Prostate gland (tissue), 2 donors: ENCODE measurements around the gene IGDCC3. TPM values are rescaled to one million over a fixed set of nuclear protein-coding genes. Genes with fewer than 3 reads are reported as not detected.

Experiments
- DNase-seq: peaks from one replicate; pipeline ENCODE4 v3.0.0-alpha.2; 2019; ENCODE audit warnings: low spot score
- H3K27ac ChIP-seq, 2 donors: fragments of 200-600 bp; sonication (generic); 2 replicates each; pipeline ENCODE4 v1.5.1; 2017 to 2019
- H3K27me3 ChIP-seq: fragments of 200-600 bp; sonication (generic); replicated peaks from 2 replicates; pipeline ENCODE4 v1.5.1; 2019; ENCODE audit not compliant: insufficient read depth
- H3K36me3 ChIP-seq, 2 donors: fragments of 200-600 bp; sonication (generic); 1 replicate in 1 of 2; 2 replicates in 1 of 2; pipeline versions ENCODE4 v1.5.1 to v1.8.1; 2017 to 2019
- H3K4me1 ChIP-seq: fragments of 200-600 bp; sonication (generic); replicated peaks from 2 replicates; pipeline ENCODE4 v1.5.1; 2019
- H3K4me3 ChIP-seq, 2 donors: fragments of 200-600 bp; sonication (generic); 2 replicates each; pipeline ENCODE4 v1.5.1; 2017 to 2019
- H3K9me3 ChIP-seq: fragments of 200-600 bp; sonication (generic); 2 replicates; pipeline ENCODE4 v1.5.1; 2017
- POLR2A ChIP-seq: fragments of 450-650 bp; IDR thresholded peaks from one replicate; pipeline ENCODE4 v1.6.1; 2016; ENCODE audit warnings: antibody characterized with exemption, mild to moderate bottlenecking
- POLR2AphosphoS5 ChIP-seq: sonication (generic); formaldehyde crosslinking; IDR thresholded peaks from one replicate; pipeline ENCODE4 v1.6.1; 2017; ENCODE audit warnings: antibody characterized with exemption
- whole genome bisulfite sequencing: methylation state at CpG from one replicate; pipeline ENCODE4 v1.1.5; 2018; 5-methylcytosine and 5-hydroxymethylcytosine counted together
- intact Hi-C: fragments of 100-400 bp; cut with DNase I; formaldehyde crosslinking; loops from one replicate; pipeline ENCODE4 v1.14.2; 2022
- total RNA-seq, 2 donors: library from RNA; depleted of rRNA; stranded (reverse); fragments of >200 nt; gene quantifications; one replicate each; pipeline ENCODE4 v1.1.0, GENCODE V29; 2016
- TF ChIP-seq, protein P1 (sequence below), 4 experiments: fragments of 200-600 bp in 2 of 4; fragments of 450-650 bp in 2 of 4; sonication (generic) in 2 of 4; IDR thresholded peaks; 1 replicate in 3 of 4; 2 replicates in 1 of 4; pipeline ENCODE4 v1.5.1; 2016 to 2019; ENCODE audit warnings: antibody characterized with exemption in 4 of 4, mild to moderate bottlenecking in 2 of 4, moderate library complexity in 2 of 4

The IGDCC3 gene
- total RNA-seq, 2 donors from 2014 or later, result 0.05 to 2.7 TPM

DNA sequence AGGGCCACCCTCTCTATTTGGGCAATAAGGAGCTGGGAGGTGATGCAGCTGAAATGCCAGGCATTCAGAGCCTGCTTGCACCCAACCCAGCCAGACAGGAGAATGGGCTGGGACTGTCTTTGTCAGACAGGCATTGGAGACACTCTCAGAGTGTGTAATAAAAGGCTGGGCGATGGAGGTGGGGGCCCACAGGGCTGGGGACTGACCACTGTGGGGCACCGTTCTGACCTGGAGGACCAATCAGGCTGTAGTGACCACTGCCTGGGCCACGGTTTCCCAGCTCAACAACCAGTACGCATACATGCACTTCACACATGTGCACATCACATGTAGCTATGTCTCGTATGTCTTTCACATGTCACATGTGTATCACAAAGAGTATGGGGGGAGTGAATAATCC lies 5.7 kb upstream of the IGDCC3 start:
- Histone ChIP-seq H3K4me1 (peaks cover 5% of the 10 kb centered on the region), H3K4me3 (no peak overlapping the region), H3K36me3 (no peaks in the 10 kb centered on the region), H3K9me3 (no peaks in the 10 kb centered on the region), H3K27me3 (no peaks in the 10 kb centered on the region), H3K27ac (no peak overlapping the region)
- WGBS, result 92% methylated on average over 5 of the region's 5 CpGs
- DNase-seq, result no peak
- intact Hi-C loops, result no loop called here
- TF ChIP-seq POLR2AphosphoS5 (no peak), POLR2A (no peak)
- TF ChIP-seq, protein P1, sequence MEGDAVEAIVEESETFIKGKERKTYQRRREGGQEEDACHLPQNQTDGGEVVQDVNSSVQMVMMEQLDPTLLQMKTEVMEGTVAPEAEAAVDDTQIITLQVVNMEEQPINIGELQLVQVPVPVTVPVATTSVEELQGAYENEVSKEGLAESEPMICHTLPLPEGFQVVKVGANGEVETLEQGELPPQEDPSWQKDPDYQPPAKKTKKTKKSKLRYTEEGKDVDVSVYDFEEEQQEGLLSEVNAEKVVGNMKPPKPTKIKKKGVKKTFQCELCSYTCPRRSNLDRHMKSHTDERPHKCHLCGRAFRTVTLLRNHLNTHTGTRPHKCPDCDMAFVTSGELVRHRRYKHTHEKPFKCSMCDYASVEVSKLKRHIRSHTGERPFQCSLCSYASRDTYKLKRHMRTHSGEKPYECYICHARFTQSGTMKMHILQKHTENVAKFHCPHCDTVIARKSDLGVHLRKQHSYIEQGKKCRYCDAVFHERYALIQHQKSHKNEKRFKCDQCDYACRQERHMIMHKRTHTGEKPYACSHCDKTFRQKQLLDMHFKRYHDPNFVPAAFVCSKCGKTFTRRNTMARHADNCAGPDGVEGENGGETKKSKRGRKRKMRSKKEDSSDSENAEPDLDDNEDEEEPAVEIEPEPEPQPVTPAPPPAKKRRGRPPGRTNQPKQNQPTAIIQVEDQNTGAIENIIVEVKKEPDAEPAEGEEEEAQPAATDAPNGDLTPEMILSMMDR (IDR thresholded peaks at IDR 0.05), result no peak

- no peak for DNase-seq
- intact Hi-C loops, result no loop called here
- Histone ChIP-seq H3K36me3 (no peaks in the 10 kb centered on the region), H3K4me3 (no peak overlapping the region), H3K9me3 (no peaks in the 10 kb centered on the region), H3K27ac (no peak overlapping the region), H3K27me3 (no peaks in the 10 kb centered on the region), H3K4me1 (peaks cover 5% of the 10 kb centered on the region)
- WGBS, result 92% methylated on average over 9 of the region's 9 CpGs
- TF ChIP-seq, protein P1 (IDR thresholded peaks at IDR 0.05), result no peak
- TF ChIP-seq POLR2AphosphoS5, result no peak
- no peak for TF ChIP-seq POLR2A
Measured at GRCh38 chr15:65382921-65383320, 5.1 kb upstream of the IGDCC3 start.

DNA sequence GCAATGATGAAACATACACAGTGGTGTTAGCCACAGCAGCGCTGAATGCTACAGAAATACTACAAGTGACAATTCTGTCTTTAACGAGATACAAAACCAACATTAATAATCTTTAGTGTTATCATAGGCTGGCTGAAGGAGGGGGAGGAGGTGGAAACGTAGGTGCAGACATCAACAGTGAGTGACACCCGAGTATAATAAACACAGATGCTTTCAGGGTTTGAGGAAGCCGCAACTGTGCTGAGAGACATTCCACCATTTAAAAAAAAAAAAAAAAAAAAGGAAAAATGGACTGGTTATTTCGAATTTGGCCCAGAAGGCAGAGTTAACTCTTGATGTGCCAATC lies 4.3 kb upstream of the IGDCC3 start:
- Histone ChIP-seq H3K9me3 (no peaks in the 10 kb centered on the region), H3K36me3 (no peaks in the 10 kb centered on the region), H3K4me3 (no peak overlapping the region), H3K27ac (no peak overlapping the region), H3K4me1 (peaks cover 8% of the 10 kb centered on the region), H3K27me3 (no peaks in the 10 kb centered on the region)
- no peak for TF ChIP-seq POLR2A
- TF ChIP-seq POLR2AphosphoS5, result no peak
- TF ChIP-seq, protein P1 (IDR thresholded peaks at IDR 0.05), result no peak
- 73% methylated on average over 6 of the region's 6 CpGs for WGBS
- no peak for DNase-seq
- intact Hi-C loops, result no loop called here

DNA sequence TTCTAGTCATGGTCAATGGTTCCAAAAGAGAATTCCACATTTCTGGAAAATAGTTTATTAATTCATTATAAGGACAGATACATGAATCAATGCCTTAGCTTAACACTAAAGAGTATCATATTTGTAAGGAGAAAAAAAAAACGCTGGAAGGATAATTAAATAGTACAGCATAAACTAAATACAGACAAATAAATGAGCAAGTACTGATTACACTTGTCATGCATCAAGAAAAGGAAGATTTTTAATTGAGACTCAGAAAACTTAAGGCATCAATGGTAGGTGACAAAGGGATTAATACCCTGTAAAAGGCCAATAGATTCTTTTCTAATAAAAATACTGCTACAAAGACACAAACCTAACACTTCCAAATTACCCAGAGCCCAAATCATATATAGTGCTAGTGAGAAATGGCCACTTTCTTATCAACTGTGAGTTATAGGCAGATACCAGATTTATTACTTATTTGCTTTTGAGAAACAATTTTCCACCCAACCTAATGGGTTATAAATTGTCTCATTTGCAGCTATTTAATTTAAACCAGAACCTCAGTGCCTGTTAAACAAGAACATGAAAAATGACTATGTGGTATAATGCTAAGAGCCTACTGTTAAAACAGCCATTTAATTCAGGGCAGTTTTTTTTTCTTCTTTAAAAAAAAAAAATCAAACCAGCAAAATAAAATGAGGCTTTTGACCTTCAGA lies 3.8 kb upstream of the IGDCC3 start:
- Histone ChIP-seq H3K9me3 (no peaks in the 10 kb centered on the region), H3K36me3 (no peaks in the 10 kb centered on the region), H3K27me3 (no peaks in the 10 kb centered on the region), H3K4me3 (no peak overlapping the region), H3K27ac (no peak overlapping the region), H3K4me1 (peaks cover 13% of the 10 kb centered on the region)
- intact Hi-C loops, result no loop called here
- no peak for DNase-seq
- 78% methylated on average over 1 of the region's 1 CpG for WGBS
- TF ChIP-seq POLR2AphosphoS5 (no peak), POLR2A (no peak)
- TF ChIP-seq, protein P1 (IDR thresholded peaks at IDR 0.05), result no peak

DNA sequence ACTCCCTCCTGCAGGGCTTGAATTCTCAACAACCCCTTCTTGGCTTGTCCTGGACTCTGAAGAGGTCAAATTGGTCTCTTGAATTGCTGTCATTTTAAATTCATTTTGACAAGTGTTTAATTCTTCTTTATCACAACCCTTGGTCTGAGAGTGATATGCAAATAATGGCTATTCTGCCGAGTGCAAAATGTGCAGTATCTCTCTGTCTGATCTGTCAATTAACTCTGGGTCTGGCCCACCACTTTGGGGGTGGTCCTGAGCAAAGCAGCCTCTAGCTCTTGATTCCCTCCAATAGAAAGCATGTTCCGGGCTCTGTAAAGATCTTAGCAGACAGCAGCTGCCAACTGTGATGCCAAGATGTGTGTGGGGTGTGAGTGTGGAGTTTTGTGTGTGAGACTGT lies 2.2 kb upstream of the IGDCC3 start:
- TF ChIP-seq POLR2AphosphoS5, result no peak
- TF ChIP-seq POLR2A, result no peak
- TF ChIP-seq, protein P1 (IDR thresholded peaks at IDR 0.05), result no peak
- Histone ChIP-seq H3K4me3 (no peak overlapping the region), H3K27me3 (no peaks in the 10 kb centered on the region), H3K9me3 (no peaks in the 10 kb centered on the region), H3K4me1 (peaks cover 8% of the 10 kb centered on the region), H3K36me3 (no peaks in the 10 kb centered on the region), H3K27ac (no peak overlapping the region)
- intact Hi-C loops, result no loop called here
- DNase-seq, result no peak
- 78% methylated on average over 2 of the region's 2 CpGs for WGBS
